Subcutaneous adipose tissue (tissue), 4 donors: ENCODE results near the gene SMG9. TPM values are rescaled to one million over a fixed set of nuclear protein-coding genes. Genes with fewer than 3 reads are reported as not detected.

ENCODE experiments used
- total RNA-seq, 4 donors: library from RNA; depleted of rRNA; stranded (reverse); fragments of >200 nt; gene quantifications; one replicate each; pipeline ENCODE4 v1.1.0, GENCODE V29; 2016
- TF ChIP-seq, protein P1 (sequence below): fragments of 450-650 bp; IDR thresholded peaks from one replicate; pipeline ENCODE4 v1.5.1; 2016; ENCODE audit warnings: low read depth, mild to moderate bottlenecking, control low read depth, antibody characterized with exemption, moderate library complexity

The SMG9 gene
- total RNA-seq, 4 donors from 2014 or later, result 10.0 to 17.2 (median 12.7) TPM

GRCh38 chr19:43739439-43740235, 15.1 kb downstream of the SMG9 start:
- TF ChIP-seq, protein P1, sequence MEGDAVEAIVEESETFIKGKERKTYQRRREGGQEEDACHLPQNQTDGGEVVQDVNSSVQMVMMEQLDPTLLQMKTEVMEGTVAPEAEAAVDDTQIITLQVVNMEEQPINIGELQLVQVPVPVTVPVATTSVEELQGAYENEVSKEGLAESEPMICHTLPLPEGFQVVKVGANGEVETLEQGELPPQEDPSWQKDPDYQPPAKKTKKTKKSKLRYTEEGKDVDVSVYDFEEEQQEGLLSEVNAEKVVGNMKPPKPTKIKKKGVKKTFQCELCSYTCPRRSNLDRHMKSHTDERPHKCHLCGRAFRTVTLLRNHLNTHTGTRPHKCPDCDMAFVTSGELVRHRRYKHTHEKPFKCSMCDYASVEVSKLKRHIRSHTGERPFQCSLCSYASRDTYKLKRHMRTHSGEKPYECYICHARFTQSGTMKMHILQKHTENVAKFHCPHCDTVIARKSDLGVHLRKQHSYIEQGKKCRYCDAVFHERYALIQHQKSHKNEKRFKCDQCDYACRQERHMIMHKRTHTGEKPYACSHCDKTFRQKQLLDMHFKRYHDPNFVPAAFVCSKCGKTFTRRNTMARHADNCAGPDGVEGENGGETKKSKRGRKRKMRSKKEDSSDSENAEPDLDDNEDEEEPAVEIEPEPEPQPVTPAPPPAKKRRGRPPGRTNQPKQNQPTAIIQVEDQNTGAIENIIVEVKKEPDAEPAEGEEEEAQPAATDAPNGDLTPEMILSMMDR, result no peak

- TF ChIP-seq, protein P1, result no peak
These were observed 16.0 kb downstream of the SMG9 start for GRCh38 chr19:43738780-43739211.

DNA sequence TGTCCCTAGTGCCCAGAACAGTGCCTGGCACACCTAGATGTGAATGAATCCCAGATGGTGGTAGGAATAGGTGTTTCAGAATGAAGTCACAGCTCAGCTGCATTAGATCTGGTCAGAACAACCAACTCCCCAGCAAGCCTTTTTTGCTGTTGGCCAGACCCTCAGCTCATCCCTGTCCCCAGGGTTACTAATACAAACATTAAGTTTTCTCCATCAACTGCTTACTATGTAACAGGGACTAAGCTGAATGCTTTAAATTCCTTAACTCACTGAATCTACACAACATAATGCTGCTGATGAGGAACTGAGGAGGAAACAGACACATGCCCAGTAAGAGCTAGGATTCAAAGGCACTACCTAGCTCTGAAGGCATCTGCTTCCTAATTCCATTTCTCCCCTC, 18.8 kb downstream of the SMG9 start:
- TF ChIP-seq, protein P1, result no peak

- TF ChIP-seq, protein P1, result no peak
These were observed 19.7 kb downstream of the SMG9 start for GRCh38 chr19:43735013-43735412.

DNA sequence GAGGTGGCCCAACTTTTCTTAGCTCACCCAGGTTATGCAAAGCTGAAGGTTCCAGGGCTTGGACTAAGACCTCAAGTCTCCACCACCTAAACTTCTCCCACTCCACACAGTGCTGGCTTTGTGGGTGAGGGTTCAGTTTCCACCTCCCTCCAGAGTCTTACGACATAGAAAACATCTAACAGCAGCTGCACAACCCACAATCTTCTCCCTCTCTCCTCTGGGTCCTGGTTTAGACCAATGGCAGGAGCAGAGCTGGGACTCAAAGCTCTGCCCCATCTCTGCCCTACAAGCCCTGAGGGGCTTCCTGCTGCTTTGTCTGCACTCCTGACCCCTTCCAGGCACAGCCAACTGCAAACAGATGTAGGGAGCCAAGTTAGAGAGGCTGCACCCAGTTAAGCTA, 22.9 kb downstream of the SMG9 start:
- TF ChIP-seq, protein P1, result no peak

DNA sequence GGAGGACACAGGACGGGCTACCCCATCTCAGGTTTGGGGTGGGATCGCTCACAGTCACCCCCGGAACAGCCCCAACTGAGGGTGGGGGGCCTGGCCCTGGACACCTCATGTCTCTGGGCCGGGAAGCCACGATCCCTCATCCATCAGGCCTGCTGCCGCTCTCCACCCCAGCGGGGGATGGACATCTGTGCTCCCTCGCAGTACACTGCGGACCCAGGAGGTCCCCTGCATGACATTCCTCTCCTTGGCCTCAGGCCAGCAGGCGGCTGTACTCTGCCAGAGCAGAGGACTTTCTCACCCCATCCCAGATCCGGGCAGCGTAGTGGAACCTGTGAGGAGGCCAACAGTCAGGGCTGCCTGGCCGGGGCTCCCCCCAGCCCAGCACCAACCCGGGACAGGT, 23.4 kb downstream of the SMG9 start:
- TF ChIP-seq, protein P1, result no peak

- TF ChIP-seq, protein P1, result no peak
These were observed 24.8 kb downstream of the SMG9 start for GRCh38 chr19:43729919-43730318.
